DMS 273 (cell line): ENCODE measurements around the gene THOP1.

Experiments used
- DNase-seq: peaks from one replicate; lab custom pipeline; 2025; ENCODE audit not compliant: unreplicated experiment; lab: John Stamatoyannopoulos, UW

Gene THOP1

GRCh38 chr19:2802826-2803225 is 17.5 kb downstream of the THOP1 start:
- DNase-seq = no peak

- no peak for DNase-seq
These were observed 18.3 kb downstream of the THOP1 start for GRCh38 chr19:2803486-2804155.

DNA sequence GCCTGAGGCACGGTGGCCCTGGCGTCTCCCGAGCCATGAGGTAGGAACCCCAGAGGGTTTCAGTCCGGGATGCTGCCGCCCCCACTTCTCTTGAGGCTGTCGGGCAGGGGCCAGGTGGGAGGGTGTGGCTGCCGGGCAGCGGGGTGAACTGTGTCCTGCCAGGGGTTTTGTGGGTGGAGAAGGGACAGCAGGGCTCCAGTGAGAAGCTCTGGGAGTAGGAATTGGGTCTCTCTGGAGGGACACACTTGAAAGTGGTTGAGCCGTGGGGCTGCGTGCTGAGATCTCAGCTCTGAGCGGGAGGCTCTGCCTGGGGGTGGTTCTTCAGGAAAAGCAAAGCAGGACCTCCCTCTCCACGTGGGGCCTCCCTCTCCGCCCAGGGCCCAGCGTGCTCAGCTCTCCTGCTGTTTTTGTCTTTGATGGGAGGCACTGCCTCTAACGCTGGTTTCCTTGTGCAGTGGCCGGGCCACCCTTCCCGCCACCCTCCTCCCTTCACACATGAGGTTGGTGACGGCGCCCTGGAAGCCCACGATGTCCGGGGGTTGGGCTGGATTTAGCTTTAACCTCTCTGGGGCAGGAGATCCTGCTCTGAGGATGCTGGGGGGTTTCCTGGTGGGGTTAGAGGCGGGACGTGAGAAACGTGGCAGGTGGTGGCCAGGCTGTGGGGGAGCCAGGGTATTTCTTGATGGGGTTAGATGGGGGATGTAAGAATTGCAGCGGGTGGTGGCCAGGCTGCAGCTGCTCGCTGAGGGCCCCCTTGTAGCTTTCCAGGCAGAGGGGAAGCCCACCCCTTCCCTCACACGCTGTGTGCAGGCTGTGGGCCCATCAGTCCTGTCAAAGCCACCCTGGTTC is 19.1 kb downstream of the THOP1 start:
- no peak for DNase-seq

DNA sequence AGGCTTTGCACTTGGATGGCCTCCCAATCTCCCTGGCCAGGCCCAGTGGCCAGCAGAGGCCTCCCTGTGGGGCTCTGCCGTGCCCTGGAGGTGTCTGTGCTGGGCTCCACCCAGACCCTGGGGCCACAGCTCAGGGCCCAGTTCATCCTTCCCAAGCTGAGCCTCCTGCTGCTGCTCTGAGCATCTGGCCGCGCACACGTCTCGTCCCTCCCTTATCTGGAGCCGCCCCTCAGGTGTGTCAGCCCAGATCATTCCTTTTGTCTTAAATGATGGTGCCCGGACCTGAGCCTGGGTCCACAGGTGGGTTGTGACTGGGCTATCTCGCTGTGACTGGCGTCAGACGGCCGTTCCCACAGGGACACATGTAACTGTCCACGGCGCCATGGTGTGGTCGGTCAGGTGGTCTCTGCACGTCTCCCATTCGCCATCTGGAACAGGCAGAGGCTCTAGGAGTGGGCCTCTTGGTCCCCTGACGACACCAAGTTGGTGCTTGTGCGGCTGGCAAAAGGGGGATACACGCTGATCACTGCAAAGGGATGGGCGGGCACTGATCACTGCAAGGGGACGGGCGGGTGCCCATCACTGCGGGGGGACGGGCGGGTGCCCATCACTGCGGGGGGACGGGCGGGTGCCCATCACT is 20.1 kb downstream of the THOP1 start:
- DNase-seq = no peak

DNA sequence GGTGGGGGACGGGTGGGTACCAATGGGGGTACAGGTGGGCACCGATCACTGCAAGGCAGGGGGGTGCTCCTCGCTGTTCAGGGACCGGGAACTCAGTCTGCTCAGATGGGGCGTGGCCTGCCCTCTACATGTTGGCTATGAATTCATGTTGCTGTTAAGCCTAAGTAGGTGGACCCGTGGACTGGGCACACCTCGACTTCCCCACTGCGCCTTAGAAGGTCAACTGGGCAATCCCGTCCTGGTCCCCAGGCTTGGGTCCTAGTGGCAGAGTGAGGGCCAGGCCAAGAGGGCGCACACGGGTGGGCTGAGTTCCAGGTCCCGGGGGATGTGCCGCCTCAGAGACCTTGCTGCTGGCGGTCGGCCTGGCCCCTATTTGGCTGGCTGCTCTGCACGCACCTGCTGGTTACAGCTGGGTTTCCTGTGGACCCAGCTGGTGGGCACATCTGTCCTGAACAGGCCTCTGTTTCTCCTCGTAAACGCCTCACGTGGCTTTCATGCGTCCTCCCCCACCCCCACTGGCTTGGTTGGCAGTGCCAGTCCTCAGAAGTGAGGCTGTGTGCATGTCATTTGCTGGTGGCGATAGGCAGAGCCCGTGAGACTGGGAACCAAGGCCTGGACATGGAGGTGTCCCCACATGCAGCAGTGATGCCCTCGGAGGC is 20.8 kb downstream of the THOP1 start:
- no peak for DNase-seq

- DNase-seq = no peak
These were observed 21.6 kb downstream of the THOP1 start for GRCh38 chr19:2806736-2807378.

DNA sequence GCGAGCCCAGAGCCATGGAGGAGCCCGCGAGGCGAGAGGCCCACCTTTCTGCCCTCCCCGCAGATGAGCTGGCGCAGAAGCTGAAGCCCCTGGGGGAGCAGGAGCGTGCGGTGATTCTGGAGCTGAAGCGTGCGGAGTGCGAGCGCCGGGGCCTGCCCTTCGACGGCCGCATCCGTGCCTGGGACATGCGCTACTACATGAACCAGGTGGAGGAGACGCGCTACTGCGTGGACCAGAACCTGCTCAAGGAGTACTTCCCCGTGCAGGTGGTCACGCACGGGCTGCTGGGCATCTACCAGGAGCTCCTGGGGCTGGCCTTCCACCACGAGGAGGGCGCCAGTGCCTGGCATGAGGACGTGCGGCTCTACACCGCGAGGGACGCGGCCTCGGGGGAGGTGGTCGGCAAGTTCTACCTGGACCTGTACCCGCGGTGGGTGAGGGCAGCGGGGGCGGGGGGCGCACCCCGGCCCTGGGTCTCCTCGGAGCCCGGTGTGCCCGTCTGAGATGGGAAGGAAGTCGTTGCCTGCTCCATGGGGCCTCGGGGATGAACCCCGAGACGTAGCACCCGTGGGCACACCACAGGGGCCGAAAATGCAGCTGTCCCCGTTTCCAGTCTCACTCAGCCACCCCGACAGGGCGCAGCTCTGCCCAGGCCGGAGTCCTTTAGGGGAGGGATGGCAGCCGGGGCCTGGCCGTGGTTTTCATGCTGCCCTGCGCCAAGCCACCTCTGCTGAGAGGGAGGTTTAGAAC is 22.3 kb downstream of the THOP1 start:
- no peak for DNase-seq

DNA sequence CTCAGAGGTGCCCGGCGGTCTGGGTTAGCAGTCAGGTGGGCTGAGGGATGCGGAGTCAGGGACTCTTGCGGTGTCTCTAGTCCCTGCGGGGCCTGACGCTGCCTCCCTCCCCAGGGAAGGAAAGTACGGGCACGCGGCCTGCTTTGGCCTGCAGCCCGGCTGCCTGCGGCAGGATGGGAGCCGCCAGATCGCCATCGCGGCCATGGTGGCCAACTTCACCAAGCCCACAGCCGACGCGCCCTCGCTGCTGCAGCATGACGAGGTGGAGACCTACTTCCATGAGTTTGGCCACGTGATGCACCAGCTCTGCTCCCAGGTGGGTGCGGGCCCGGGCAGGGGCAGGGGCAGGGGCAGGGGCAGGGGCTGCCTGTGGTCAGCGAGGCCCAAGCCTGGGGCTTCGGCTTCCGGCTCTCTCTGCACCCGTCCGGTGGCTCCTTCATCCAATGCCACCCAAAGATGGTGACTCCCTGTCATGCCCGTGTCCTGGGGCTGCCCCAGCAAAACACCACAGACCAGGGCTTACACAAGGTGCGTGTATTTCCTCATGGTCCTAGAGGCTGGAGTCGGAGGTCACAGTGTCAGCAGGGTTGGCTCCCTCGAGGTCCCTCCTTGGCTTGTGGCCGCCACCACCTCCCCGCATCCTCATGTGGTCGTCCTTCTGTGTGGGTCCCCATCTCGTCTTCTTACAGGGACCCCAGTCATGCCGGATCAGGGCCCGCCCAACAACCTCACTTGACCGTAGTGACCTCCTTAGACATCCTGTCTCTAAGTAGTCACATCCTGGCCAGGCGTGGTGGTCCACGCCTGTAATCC is 23.0 kb downstream of the THOP1 start:
- DNase-seq = no peak

GRCh38 chr19:2809387-2810140 is 24.3 kb downstream of the THOP1 start:
- no peak for DNase-seq

DNA sequence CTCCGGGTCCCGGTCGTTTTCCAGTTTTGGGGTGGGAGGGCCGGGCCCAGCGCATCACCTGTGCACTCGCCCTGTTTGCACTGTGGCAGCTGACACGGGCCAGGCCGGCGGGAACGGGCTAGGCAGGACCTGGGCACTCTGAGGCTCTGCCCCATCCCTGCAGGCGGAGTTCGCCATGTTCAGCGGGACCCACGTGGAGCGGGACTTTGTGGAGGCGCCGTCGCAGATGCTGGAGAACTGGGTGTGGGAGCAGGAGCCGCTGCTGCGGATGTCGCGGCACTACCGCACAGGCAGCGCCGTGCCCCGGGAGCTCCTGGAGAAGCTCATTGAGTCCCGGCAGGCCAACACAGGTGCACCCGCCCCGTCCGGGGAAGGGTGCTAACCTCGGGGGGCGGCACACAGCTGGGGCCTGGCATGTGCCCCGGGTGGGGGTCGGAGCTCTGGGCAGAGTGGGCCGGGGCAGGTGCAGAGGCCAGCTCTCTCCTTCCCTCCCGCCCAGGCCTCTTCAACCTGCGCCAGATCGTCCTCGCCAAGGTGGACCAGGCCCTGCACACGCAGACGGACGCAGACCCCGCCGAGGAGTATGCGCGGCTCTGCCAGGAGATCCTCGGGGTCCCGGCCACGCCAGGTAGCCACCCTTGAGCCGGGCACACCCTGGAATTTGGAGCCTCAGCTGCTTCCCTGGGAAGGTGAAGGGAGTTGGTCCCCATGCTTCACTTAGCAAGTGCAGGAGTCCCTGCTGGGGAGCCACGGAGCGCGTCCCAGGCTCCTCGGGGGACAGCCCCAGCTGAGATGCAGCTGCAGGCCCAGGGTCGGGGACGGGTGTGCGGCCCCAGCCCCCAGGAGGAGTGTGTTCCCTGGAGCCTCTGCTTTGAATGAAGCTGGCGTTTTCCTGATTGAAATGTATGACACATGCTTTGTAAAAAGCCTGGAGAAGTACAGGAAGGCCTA is 25.1 kb downstream of the THOP1 start:
- DNase-seq = no peak

GRCh38 chr19:2811221-2811722 is 26.0 kb downstream of the THOP1 start:
- DNase-seq = no peak

GRCh38 chr19:2811735-2812413 is 26.6 kb downstream of the THOP1 start:
- DNase-seq = no peak

DNA sequence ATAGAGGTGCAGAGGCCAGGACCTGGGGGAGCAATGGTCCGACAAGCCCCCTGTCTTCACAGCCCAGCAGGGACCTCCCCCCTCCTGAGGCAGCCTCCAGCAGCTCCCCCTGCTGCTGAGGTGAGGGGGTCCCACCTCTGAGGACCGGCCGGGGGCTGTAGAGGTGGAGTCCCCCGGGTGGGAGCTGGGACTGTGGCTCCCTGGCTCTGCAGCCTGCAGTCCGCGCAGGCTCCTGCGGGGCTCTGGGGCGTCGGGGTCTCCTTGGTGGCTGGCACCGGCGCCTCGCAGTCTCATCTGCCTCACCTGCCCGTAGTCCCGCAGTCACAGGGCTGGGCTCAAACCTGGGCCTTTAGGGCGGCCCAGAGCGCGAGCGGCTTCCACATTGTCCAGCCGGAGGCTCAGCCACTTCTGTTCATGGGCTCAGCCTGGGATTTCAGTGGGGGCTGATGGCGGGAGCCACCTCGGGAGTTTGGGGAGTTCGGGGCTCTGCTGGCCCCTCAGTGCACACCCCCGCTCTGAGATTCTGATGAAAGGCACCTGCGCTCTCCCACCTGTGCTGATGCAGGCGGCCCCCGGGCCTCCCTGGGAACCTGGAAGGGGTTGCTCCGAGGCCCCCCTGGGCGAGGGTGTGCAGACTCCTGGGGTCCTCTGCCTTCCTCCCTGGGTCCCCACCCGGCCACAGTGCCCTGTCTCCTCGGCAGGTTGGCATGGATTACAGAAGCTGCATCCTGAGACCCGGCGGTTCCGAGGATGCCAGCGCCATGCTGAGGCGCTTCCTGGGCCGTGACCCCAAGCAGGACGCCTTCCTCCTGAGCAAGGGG is 27.3 kb downstream of the THOP1 start:
- no peak for DNase-seq

DNA sequence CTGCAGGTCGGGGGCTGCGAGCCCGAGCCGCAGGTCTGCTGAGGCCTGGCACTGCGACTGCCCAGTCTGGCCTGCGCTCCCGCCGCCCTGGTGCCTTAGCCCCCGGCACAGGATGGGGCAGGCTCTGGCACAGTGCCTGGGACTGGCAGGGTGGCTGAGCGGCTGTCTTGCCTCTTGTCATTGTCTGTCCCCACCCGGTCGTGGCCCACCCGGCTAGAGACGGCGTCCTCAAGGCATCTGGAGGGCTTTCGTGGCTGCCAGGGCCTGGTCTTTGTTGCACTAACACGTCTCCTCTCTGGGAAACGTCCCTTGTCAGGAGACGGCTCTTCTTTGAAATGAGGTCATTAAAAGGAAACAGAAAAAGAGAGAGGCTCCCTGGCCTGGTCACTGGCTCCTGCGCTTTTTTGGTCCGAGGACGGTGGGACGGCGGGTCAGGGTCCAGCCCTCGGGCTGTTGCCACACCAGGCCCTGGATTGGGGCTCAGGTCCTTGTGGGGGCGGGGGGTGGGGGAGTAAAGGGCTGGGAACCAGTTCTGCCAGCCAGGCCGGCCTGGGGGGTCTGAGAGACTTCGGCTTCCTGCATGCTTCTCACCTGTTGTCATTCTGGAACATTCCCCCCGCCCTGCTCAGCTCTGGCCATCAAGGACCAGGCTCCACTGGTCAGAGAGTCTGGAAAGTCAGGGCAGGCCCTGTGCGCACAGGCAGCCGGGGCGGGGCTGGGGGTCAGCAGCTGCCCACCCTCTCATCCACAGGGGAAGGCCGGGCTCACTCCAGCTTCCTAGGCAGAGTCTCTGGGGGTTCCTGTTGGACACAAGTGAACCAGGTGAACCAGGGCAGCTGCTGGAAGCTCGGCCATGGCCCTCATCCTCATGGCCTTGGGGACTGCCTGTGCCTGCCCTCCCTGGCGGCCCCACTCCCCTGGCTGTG is 28.2 kb downstream of the THOP1 start:
- no peak for DNase-seq

- DNase-seq = no peak
These were observed 29.1 kb downstream of the THOP1 start for GRCh38 chr19:2814426-2814825.
